NCI-H446 treated with DMSO at 0.1 percent for 48 hours (cell line): ENCODE measurements around the gene ADGRL1.
A peak's percentile ranks its signal among the peaks of the same experiment; 100 is the strongest.

ENCODE experiments used
- DNase-seq: peaks from one replicate; lab custom pipeline; 2025; lab: John Stamatoyannopoulos, UW

Gene ADGRL1

GRCh38 chr19:14139944-14140343 lies 66.0 kb downstream of the ADGRL1 start:
- no peak for DNase-seq

- no peak for DNase-seq
Observed at GRCh38 chr19:14138576-14139265, 67.2 kb downstream of the ADGRL1 start.

- DNase-seq = peak; percentile 100
Observed at GRCh38 chr19:14136509-14137281, 69.3 kb downstream of the ADGRL1 start, which contains the start of gene ASF1B. Gene ASF1B (minus strand): TSS chr19:14136589. CDS start chr19:14136456, 133 bp downstream.

GRCh38 chr19:14135985-14136508 lies 69.9 kb downstream of the ADGRL1 start:
- no peak for DNase-seq

GRCh38 chr19:14135355-14135754 lies 70.6 kb downstream of the ADGRL1 start:
- no peak for DNase-seq

- DNase-seq = no peak
Observed at GRCh38 chr19:14127929-14128509, 78.0 kb downstream of the ADGRL1 start.

- no peak for DNase-seq
Observed at GRCh38 chr19:14127176-14127575, 78.8 kb downstream of the ADGRL1 start.

- DNase-seq = no peak
Observed at GRCh38 chr19:14122924-14123323, 83.0 kb downstream of the ADGRL1 start.

GRCh38 chr19:14120497-14120780 lies 85.5 kb downstream of the ADGRL1 start:
- no peak for DNase-seq

GRCh38 chr19:14119644-14120496 lies 86.1 kb downstream of the ADGRL1 start:
- DNase-seq = no peak

- DNase-seq = no peak
Observed at GRCh38 chr19:14119146-14119545, 86.8 kb downstream of the ADGRL1 start.

GRCh38 chr19:14118165-14119051 lies 87.6 kb downstream of the ADGRL1 start:
- no peak for DNase-seq

- peak; percentile 98 for DNase-seq
Observed at GRCh38 chr19:14117668-14118164, 88.3 kb downstream of the ADGRL1 start, which contains the start of gene PRKACA. Gene PRKACA (minus strand): TSS chr19:14117762. CDS start chr19:14117547, 215 bp downstream.

GRCh38 chr19:14116918-14117578 lies 88.9 kb downstream of the ADGRL1 start:
- no peak for DNase-seq

GRCh38 chr19:14116525-14116917 lies 89.4 kb downstream of the ADGRL1 start:
- no peak for DNase-seq

- no peak for DNase-seq
Observed at GRCh38 chr19:14115756-14116155, 90.2 kb downstream of the ADGRL1 start.

- DNase-seq = no peak
Observed at GRCh38 chr19:14114854-14115253, 91.1 kb downstream of the ADGRL1 start.

- no peak for DNase-seq
Observed at GRCh38 chr19:14114439-14114838, 91.5 kb downstream of the ADGRL1 start.

- DNase-seq = no peak
Observed at GRCh38 chr19:14113762-14114414, 92.1 kb downstream of the ADGRL1 start.
